Esophagus squamous epithelium (tissue), 4 donors: ENCODE measurements around the gene CABP4.

Experiments
- CTCF ChIP-seq, 6 experiments: fragments of 450-650 bp in 4 of 6; fragments of 200-600 bp in 2 of 6; sonication (generic) in 2 of 6; IDR thresholded peaks; one replicate each; pipeline ENCODE4 v1.5.1; 2016 to 2019; ENCODE audit warnings: antibody characterized with exemption in 6 of 6, mild to moderate bottlenecking in 4 of 6, moderate library complexity in 4 of 6
- POLR2A ChIP-seq, 4 donors: fragments of 450-650 bp; IDR thresholded peaks; one replicate each; pipeline ENCODE4 v1.6.1; 2017; ENCODE audit warnings: antibody characterized with exemption in 4 of 4, mild to moderate bottlenecking in 4 of 4, moderate library complexity in 3 of 4

- TF ChIP-seq CTCF (IDR thresholded peaks at IDR 0.05) (no peak), POLR2A (IDR thresholded peaks at IDR 0.05) (no peak)
Observed at GRCh38 chr11:67466367-67466766, 11.2 kb downstream of the CABP4 start.
